Upper lobe of right lung (tissue), 1 donor: ENCODE data around the gene STAG1. TPM values are rescaled to one million over a fixed set of nuclear protein-coding genes. Genes with fewer than 3 reads are reported as not detected.
"Not testable (repeated sequence)": the region's sequence is repeated elsewhere in the genome, so short reads cannot be mapped to it uniquely, and the experiment has no call there.

Experiments
- ATAC-seq: fragments of 200-7000 bp; cut with Tn5 transposase; one replicate; pipeline ENCODE4 v1.9.1; 2020; ENCODE audit warnings: mild to moderate bottlenecking, moderate library complexity
- DNase-seq: peaks from one replicate; pipeline ENCODE4 v3.0.0-alpha.2; 2020
- H3K27ac ChIP-seq: fragments of 200-600 bp; one replicate; pipeline ENCODE4 v1.8.0; 2022
- H3K27me3 ChIP-seq: fragments of 200-600 bp; one replicate; pipeline ENCODE4 v1.8.0; 2022; ENCODE audit warnings: mild to moderate bottlenecking
- H3K36me3 ChIP-seq: fragments of 200-600 bp; one replicate; pipeline ENCODE4 v1.8.0; 2022
- H3K4me1 ChIP-seq: fragments of 200-600 bp; one replicate; pipeline ENCODE4 v1.8.0; 2022
- H3K4me3 ChIP-seq: fragments of 200-600 bp; one replicate; pipeline ENCODE4 v1.8.0; 2022; ENCODE audit warnings: mild to moderate bottlenecking
- H3K9me3 ChIP-seq: fragments of 200-600 bp; one replicate; pipeline ENCODE4 v1.8.0; 2022
- CTCF ChIP-seq: fragments of 200-600 bp; IDR thresholded peaks from one replicate; pipeline ENCODE4 v1.8.0; 2022; ENCODE audit warnings: antibody characterized with exemption
- intact Hi-C: fragments of 100-400 bp; cut with DNase I; formaldehyde crosslinking; loops from one replicate; pipeline ENCODE4 v1.11.0; 2022
- total RNA-seq: library from RNA; stranded (reverse); fragmentation: NEBNext Ultra II Directional; extraction: Animal tissue kit (Norgen Biotek cat#: 25700); gene quantifications from one replicate; pipeline ENCODE4 v1.2.1, GENCODE V29; 2021
- donor health status: DM: no; HTN: yes; CAD: no; lungs with severe emphysema.

The STAG1 gene
- total RNA-seq, 1 donor from 2014 or later, result 40.8 TPM

GRCh38 chr3:136731274-136731884 is 20.8 kb downstream of the STAG1 start:
- no peak for ATAC-seq
- H3K27ac ChIP-seq, result no peak overlapping the region
- H3K27me3 ChIP-seq, result no peaks in the 10 kb centered on the region
- DNase-seq, result no peak
- H3K4me1 ChIP-seq, result peaks cover 28% of the 10 kb centered on the region
- no peaks in the 10 kb centered on the region for H3K9me3 ChIP-seq
- peaks cover under 1% of the 10 kb centered on the region for H3K36me3 ChIP-seq
- no peak overlapping the region for H3K4me3 ChIP-seq
- no peak for TF ChIP-seq CTCF
- intact Hi-C loops, result no loop called here

- Histone ChIP-seq H3K9me3 (no peaks in the 10 kb centered on the region), H3K4me3 (no peak overlapping the region), H3K27me3 (no peaks in the 10 kb centered on the region), H3K4me1 (peaks cover 34% of the 10 kb centered on the region), H3K27ac (no peak overlapping the region), H3K36me3 (no peaks in the 10 kb centered on the region)
- DNase-seq, result no peak
- no peak for TF ChIP-seq CTCF
- no peak for ATAC-seq
- intact Hi-C loops, result no loop called here
Observed at GRCh38 chr3:136730595-136731273, 21.4 kb downstream of the STAG1 start.

GRCh38 chr3:136728918-136729317 is 23.3 kb downstream of the STAG1 start:
- no peak overlapping the region for H3K27ac ChIP-seq
- H3K4me3 ChIP-seq, result no peak overlapping the region
- intact Hi-C loops, result no loop called here
- no peaks in the 10 kb centered on the region for H3K27me3 ChIP-seq
- no peaks in the 10 kb centered on the region for H3K36me3 ChIP-seq
- ATAC-seq (no peak), DNase-seq (no peak)
- no peak for TF ChIP-seq CTCF
- H3K9me3 ChIP-seq, result no peaks in the 10 kb centered on the region
- H3K4me1 ChIP-seq, result peaks cover 34% of the 10 kb centered on the region

- H3K4me3 ChIP-seq, result no peak overlapping the region
- DNase-seq, result no peak
- intact Hi-C loops, result no loop called here
- ATAC-seq, result no peak
- no peak for TF ChIP-seq CTCF
- no peaks in the 10 kb centered on the region for H3K9me3 ChIP-seq
- no peaks in the 10 kb centered on the region for H3K36me3 ChIP-seq
- H3K27ac ChIP-seq, result no peak overlapping the region
- no peaks in the 10 kb centered on the region for H3K27me3 ChIP-seq
- H3K4me1 ChIP-seq, result peaks cover 34% of the 10 kb centered on the region
Observed at GRCh38 chr3:136728473-136728872, 23.7 kb downstream of the STAG1 start.

- H3K27me3 ChIP-seq, result no peaks in the 10 kb centered on the region
- no peak for DNase-seq
- no peak overlapping the region for H3K27ac ChIP-seq
- H3K4me1 ChIP-seq, result peaks cover 25% of the 10 kb centered on the region
- no peak overlapping the region for H3K4me3 ChIP-seq
- intact Hi-C loops, result no loop called here
- no peaks in the 10 kb centered on the region for H3K36me3 ChIP-seq
- no peak for TF ChIP-seq CTCF
- H3K9me3 ChIP-seq, result no peaks in the 10 kb centered on the region
- ATAC-seq, result no peak
Observed at GRCh38 chr3:136725468-136725867, 26.7 kb downstream of the STAG1 start.

GRCh38 chr3:136722916-136723315 is 29.3 kb downstream of the STAG1 start:
- intact Hi-C loops, H3K4me3 ChIP-seq, DNase-seq: not testable (repeated sequence)

GRCh38 chr3:136722399-136722798 is 29.8 kb downstream of the STAG1 start:
- H3K36me3 ChIP-seq, intact Hi-C loops, H3K4me3 ChIP-seq, DNase-seq, H3K4me1 ChIP-seq, H3K9me3 ChIP-seq, ATAC-seq, H3K27ac ChIP-seq, H3K27me3 ChIP-seq: not testable (repeated sequence)

More at GRCh38 chr3:136722916-136723315, 29.3 kb downstream of the STAG1 start:
- ATAC-seq, H3K9me3 ChIP-seq, H3K4me1 ChIP-seq, H3K36me3 ChIP-seq, H3K27me3 ChIP-seq, H3K27ac ChIP-seq: not testable (repeated sequence)
